Fibroblast of mammary gland (primary cell): ENCODE results near the gene HDGFL3.

Experiments
- DNase-seq: peaks from one replicate; pipeline ENCODE4 v3.0.0-alpha.2; 2010; ENCODE audit warnings: low read depth
- H3K4me3 ChIP-seq: 2 replicates; pipeline ENCODE4 v1.5.1; 2011; ENCODE audit warnings: low read depth, mild to moderate bottlenecking, low read length, moderate library complexity; ENCODE audit not compliant: control insufficient read depth
- CTCF ChIP-seq: conservative IDR thresholded peaks from 2 replicates; pipeline ENCODE4 v1.5.1; 2011; ENCODE audit warnings: low read depth, low read length, inconsistent platforms; ENCODE audit not compliant: control insufficient read depth, insufficient read depth

HDGFL3 gene

GRCh38 chr15:83118968-83119367, 88.7 kb downstream of the HDGFL3 start:
- no peak for TF ChIP-seq CTCF
- no peak overlapping the region for H3K4me3 ChIP-seq
- DNase-seq = no peak

GRCh38 chr15:83118291-83118827, 89.3 kb downstream of the HDGFL3 start:
- TF ChIP-seq CTCF = no peak
- H3K4me3 ChIP-seq = no peak overlapping the region
- DNase-seq = no peak

GRCh38 chr15:83115831-83116565, 91.6 kb downstream of the HDGFL3 start:
- H3K4me3 ChIP-seq = no peak overlapping the region
- DNase-seq = no peak
- TF ChIP-seq CTCF = no peak

- DNase-seq = no peak
- H3K4me3 ChIP-seq = no peak overlapping the region
- TF ChIP-seq CTCF = no peak
These were observed 92.2 kb downstream of the HDGFL3 start for GRCh38 chr15:83115410-83115809.

- no peak overlapping the region for H3K4me3 ChIP-seq
- no peak for DNase-seq
- TF ChIP-seq CTCF = no peak
These were observed 92.8 kb downstream of the HDGFL3 start for GRCh38 chr15:83114856-83115255.

- no peak overlapping the region for H3K4me3 ChIP-seq
- DNase-seq = no peak
- no peak for TF ChIP-seq CTCF
These were observed 93.5 kb downstream of the HDGFL3 start for GRCh38 chr15:83113881-83114674.
